Uterus (tissue), 4 donors: ENCODE data around the gene PTCRA. TPM values are rescaled to one million over a fixed set of nuclear protein-coding genes. Genes with fewer than 3 reads are reported as not detected.

ENCODE experiments used
- DNase-seq, 2 donors: peaks; one replicate each; pipeline ENCODE4 v3.0.0-alpha.2; 2019 to 2020
- H3K27ac ChIP-seq, 2 donors: fragments of 200-600 bp; sonication (generic); 1 replicate in 1 of 2; 2 replicates in 1 of 2; pipeline ENCODE4 v1.5.1; 2016 to 2018
- H3K27me3 ChIP-seq, 2 donors: fragments of 200-600 bp; sonication (generic); one replicate each; pipeline ENCODE4 v1.5.1; 2018 to 2019; ENCODE audit warnings: control low read depth in 1 of 2
- H3K36me3 ChIP-seq, 2 donors: fragments of 200-600 bp; sonication (generic); one replicate each; pipeline ENCODE4 v1.5.1; 2019; ENCODE audit warnings: control low read depth in 1 of 2
- H3K4me1 ChIP-seq, 2 donors: fragments of 200-600 bp; sonication (generic); one replicate each; pipeline ENCODE4 v1.5.1; 2018 to 2019; ENCODE audit warnings: control low read depth in 1 of 2
- H3K4me3 ChIP-seq, 2 donors: fragments of 200-600 bp; sonication (generic); 1 replicate in 1 of 2; 2 replicates in 1 of 2; pipeline ENCODE4 v1.5.1; 2018 to 2019; ENCODE audit warnings: mild to moderate bottlenecking in 1 of 2
- H3K9me3 ChIP-seq, 2 donors: fragments of 200-600 bp; sonication (generic); one replicate each; pipeline ENCODE4 v1.5.1; 2019; ENCODE audit warnings: control low read depth in 1 of 2
- POLR2A ChIP-seq, 2 donors: fragments of 450-650 bp; IDR thresholded peaks; one replicate each; pipeline ENCODE4 v1.6.1; 2016; ENCODE audit warnings: antibody characterized with exemption in 2 of 2, mild to moderate bottlenecking in 1 of 2, moderate library complexity in 1 of 2
- intact Hi-C: fragments of 100-400 bp; cut with DNase I; formaldehyde crosslinking; loops from one replicate; pipeline ENCODE4 v1.15.1; 2023; ENCODE audit warnings: low total_unique reads
- total RNA-seq, 4 donors: library from RNA; depleted of rRNA in 3 of 4; stranded (reverse); fragments of >200 nt in 3 of 4; gene quantifications; one replicate each; pipeline versions ENCODE4 v1.1.0 to v1.2.4, GENCODE V29; 2014 to 2023
- TF ChIP-seq, protein P1 (sequence below), 4 experiments: fragments of 200-600 bp in 2 of 4; fragments of 450-650 bp in 2 of 4; sonication (generic) in 2 of 4; IDR thresholded peaks; one replicate each; pipeline ENCODE4 v1.5.1; 2016 to 2019; ENCODE audit warnings: antibody characterized with exemption in 4 of 4, mild to moderate bottlenecking in 2 of 4, moderate library complexity in 1 of 4
- donor health status: DM: yes; HTN: yes; CAD: no.

The PTCRA gene
- total RNA-seq, 4 donors from 2014 or later, result 2.0 TPM; not detected in 3

DNA sequence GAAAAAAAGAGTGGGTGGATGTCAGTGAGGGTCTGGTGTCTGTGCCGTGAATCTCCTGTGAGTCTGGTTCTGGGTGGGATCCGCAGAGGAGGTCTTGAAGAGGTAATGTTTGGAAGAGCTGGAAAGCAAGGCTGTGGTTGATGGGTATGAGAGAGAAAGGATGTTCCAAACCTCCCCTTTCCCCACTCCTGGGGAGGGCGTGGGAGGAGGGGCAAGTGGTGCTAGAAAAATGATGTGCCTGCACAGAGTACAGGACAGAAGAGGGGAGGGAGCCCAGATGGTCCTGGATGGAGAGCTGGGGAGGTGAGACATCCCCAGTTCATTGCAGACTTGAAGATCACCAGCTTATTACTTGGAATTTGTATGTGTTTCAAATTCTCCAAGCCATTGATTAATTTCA is 16.6 kb downstream of the PTCRA start:
- no peak overlapping the region for H3K4me3 ChIP-seq
- intact Hi-C loops, result no loop called here
- no peaks in the 10 kb centered on the region for H3K4me1 ChIP-seq
- no peaks in the 10 kb centered on the region for H3K9me3 ChIP-seq
- H3K36me3 ChIP-seq, result no peaks in the 10 kb centered on the region
- TF ChIP-seq, protein P1, sequence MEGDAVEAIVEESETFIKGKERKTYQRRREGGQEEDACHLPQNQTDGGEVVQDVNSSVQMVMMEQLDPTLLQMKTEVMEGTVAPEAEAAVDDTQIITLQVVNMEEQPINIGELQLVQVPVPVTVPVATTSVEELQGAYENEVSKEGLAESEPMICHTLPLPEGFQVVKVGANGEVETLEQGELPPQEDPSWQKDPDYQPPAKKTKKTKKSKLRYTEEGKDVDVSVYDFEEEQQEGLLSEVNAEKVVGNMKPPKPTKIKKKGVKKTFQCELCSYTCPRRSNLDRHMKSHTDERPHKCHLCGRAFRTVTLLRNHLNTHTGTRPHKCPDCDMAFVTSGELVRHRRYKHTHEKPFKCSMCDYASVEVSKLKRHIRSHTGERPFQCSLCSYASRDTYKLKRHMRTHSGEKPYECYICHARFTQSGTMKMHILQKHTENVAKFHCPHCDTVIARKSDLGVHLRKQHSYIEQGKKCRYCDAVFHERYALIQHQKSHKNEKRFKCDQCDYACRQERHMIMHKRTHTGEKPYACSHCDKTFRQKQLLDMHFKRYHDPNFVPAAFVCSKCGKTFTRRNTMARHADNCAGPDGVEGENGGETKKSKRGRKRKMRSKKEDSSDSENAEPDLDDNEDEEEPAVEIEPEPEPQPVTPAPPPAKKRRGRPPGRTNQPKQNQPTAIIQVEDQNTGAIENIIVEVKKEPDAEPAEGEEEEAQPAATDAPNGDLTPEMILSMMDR (IDR thresholded peaks at IDR 0.05), result no peak
- no peak for TF ChIP-seq POLR2A (IDR thresholded peaks at IDR 0.05)
- no peak for DNase-seq
- peak overlapping the region in 1 of 2 donors; percentile 0 for H3K27ac ChIP-seq
- H3K27me3 ChIP-seq, result no peaks in the 10 kb centered on the region

- Histone ChIP-seq H3K27ac (no peak overlapping the region), H3K36me3 (no peaks in the 10 kb centered on the region), H3K27me3 (no peaks in the 10 kb centered on the region), H3K9me3 (no peaks in the 10 kb centered on the region), H3K4me3 (no peak overlapping the region), H3K4me1 (no peaks in the 10 kb centered on the region)
- intact Hi-C loops, result no loop called here
- TF ChIP-seq, protein P1 (IDR thresholded peaks at IDR 0.05), result no peak
- no peak for DNase-seq
These were observed 17.4 kb downstream of the PTCRA start for GRCh38 chr6:42933205-42933604.

DNA sequence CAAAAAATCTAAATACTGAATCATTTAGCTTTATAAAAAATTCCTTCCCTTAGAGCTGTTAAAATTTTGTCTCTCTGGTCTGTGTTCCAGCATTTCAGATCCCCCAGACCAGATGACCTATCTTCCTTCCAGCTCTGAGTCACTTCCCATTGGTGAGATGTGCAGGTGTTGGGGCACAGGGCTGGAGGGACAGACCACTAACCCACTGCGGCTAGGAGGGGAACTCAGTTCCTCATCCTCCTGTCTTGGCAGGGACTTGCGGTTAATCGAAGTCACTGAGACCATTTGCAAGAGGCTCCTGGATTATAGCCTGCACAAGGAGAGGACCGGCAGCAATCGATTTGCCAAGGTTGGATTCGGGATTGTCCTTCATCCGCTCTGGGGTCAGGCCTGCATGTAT is 19.5 kb downstream of the PTCRA start:
- Histone ChIP-seq H3K4me3 (no peak overlapping the region), H3K27me3 (no peaks in the 10 kb centered on the region), H3K27ac (no peak overlapping the region), H3K4me1 (no peaks in the 10 kb centered on the region), H3K9me3 (no peaks in the 10 kb centered on the region), H3K36me3 (no peaks in the 10 kb centered on the region)
- intact Hi-C loops, result no loop called here
- no peak for TF ChIP-seq POLR2A (IDR thresholded peaks at IDR 0.05)
- TF ChIP-seq, protein P1 (IDR thresholded peaks at IDR 0.05), result no peak
- no peak for DNase-seq

GRCh38 chr6:42936398-42936797 is 20.5 kb downstream of the PTCRA start:
- Histone ChIP-seq H3K27ac (no peak overlapping the region), H3K4me3 (no peak overlapping the region), H3K36me3 (no peaks in the 10 kb centered on the region), H3K27me3 (no peaks in the 10 kb centered on the region), H3K4me1 (no peaks in the 10 kb centered on the region), H3K9me3 (no peaks in the 10 kb centered on the region)
- intact Hi-C loops, result no loop called here
- TF ChIP-seq POLR2A (IDR thresholded peaks at IDR 0.05), result no peak
- TF ChIP-seq, protein P1 (IDR thresholded peaks at IDR 0.05), result no peak
- DNase-seq, result no peak

DNA sequence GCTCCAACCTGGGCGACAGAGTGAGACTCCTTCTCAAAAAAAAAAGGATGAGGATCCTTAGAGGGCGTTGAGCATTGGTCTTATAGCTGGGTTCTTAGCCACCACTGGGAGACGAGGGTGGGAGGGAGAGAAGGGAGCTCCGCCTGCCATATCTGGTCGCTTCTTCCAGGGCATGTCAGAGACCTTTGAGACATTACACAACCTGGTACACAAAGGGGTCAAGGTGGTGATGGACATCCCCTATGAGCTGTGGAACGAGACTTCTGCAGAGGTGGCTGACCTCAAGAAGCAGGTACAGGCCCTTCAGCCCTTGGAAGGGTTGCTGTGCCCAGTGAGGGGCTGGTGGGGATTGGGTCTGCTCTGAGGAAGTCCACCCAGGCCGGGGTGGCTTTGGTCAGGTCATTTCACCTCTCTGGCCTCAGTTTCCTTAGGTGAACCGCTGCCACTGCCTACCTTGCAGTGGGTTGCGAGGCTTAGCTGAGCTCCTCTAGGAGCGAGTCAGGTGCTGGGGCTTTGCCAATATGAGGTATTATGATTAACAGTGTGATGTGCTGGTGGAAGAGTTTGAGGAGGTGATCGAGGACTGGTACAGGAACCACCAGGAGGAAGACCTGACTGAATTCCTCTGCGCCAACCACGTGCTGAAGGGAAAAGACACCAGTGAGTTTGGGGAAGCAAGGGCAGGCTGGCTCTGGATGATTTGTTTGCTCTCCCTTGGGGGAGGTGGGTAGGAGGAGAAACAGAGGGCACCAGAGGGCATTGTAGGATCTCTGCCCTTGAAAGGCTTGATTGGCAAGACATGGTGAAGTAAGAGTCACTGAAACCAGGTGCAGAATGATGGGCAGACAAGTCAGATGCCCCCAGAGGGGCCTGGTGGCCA is 21.9 kb downstream of the PTCRA start:
- Histone ChIP-seq H3K36me3 (no peaks in the 10 kb centered on the region), H3K9me3 (no peaks in the 10 kb centered on the region), H3K4me3 (no peak overlapping the region), H3K27me3 (no peaks in the 10 kb centered on the region), H3K4me1 (no peaks in the 10 kb centered on the region), H3K27ac (no peak overlapping the region)
- no peak for DNase-seq
- intact Hi-C loops, result no loop called here
- no peak for TF ChIP-seq POLR2A (IDR thresholded peaks at IDR 0.05)
